K562 (cell line): ENCODE results near the gene PHC3. TPM values are rescaled to one million over a fixed set of nuclear protein-coding genes. Genes with fewer than 3 reads are reported as not detected.

Experiments used
- ATAC-seq: fragments of 200-7000 bp; cut with Tn5 transposase; 3 replicates; pipeline ENCODE4 v1.9.1; 2020; ENCODE audit warnings: moderate library complexity
- Bru-seq: library from RNA; stranded (reverse); fragments of 400-500 nt; gene quantifications from one replicate; lab custom pipeline; 2021; lab: Mats Ljungman, UMichigan
- BruChase-seq, 2 experiments: library from RNA; stranded (reverse); fragments of 400-500 nt; gene quantifications; one replicate each; lab custom pipeline; 2021; lab: Mats Ljungman, UMichigan
- BruUV-seq: library from RNA; stranded (reverse); fragments of 400-500 nt; replicated peaks from 2 replicates; lab custom pipeline; 2021; lab: Mats Ljungman, UMichigan
- CTCF ChIA-PET: fragments of 300-600 bp; formaldehyde crosslinking; extraction: SDS; loops from one replicate; lab custom pipeline; 2021; ENCODE audit warnings: low intra/inter-chr PET ratio; lab: Yijun Ruan, JAX
- POLR2A ChIA-PET: fragments of 300-600, 350-650 bp; sonication (Branson Sonifier 250); formaldehyde crosslinking; extraction: SDS; loops from one replicate; lab custom pipeline; 2021; ENCODE audit warnings: antibody characterized with exemption, inconsistent platforms; lab: Yijun Ruan, JAX
- DNase-seq, 4 experiments: peaks; one replicate each; pipeline versions ENCODE4 v3.0.0 to v3.0.0-alpha.2; 2011 to 2018; ENCODE audit warnings: low spot score in 3 of 4, mixed read lengths in 3 of 4; ENCODE audit errors: extremely low read depth in 1 of 4
- FAIRE-seq: peaks from 2 replicates; lab custom pipeline; 2011; peaks lifted over from hg19 to GRCh38; lab: Jason Lieb, UNC
- H2AFZ ChIP-seq: 2 replicates; pipeline ENCODE4 v1.6.0; 2011; ENCODE audit warnings: low read depth, low read length, control low read depth, inconsistent platforms
- H3K27ac ChIP-seq: fragments of 200-600 bp; 3 replicates; pipeline ENCODE4 v1.8.0; 2011; ENCODE audit warnings: low read depth, mild to moderate bottlenecking, control low read depth, inconsistent platforms, low read length, moderate library complexity, mixed read lengths; ENCODE audit errors: extremely low read depth
- H3K27me3 ChIP-seq, 2 experiments: fragments of 300-600 bp in 1 of 2; 2 replicates in 1 of 2; 3 replicates in 1 of 2; pipeline versions ENCODE4 v1.6.0 to v1.8.0; 2011; ENCODE audit warnings: inconsistent platforms in 2 of 2, low read length in 2 of 2, mild to moderate bottlenecking in 1 of 2, mixed read lengths in 1 of 2, moderate library complexity in 1 of 2; ENCODE audit not compliant: control insufficient read depth in 2 of 2, insufficient read depth in 2 of 2
- H3K36me3 ChIP-seq: fragments of 300-600 bp; 3 replicates; pipeline ENCODE4 v1.8.0; 2011; ENCODE audit warnings: mild to moderate bottlenecking, low read length, inconsistent platforms; ENCODE audit not compliant: control insufficient read depth, insufficient read depth
- H3K4me1 ChIP-seq, 2 experiments: fragments of 200-600 bp in 1 of 2; replicated peaks in 1 of 2; 2 replicates in 1 of 2; 3 replicates in 1 of 2; pipeline versions ENCODE4 v1.5.1 to v1.8.0; 2011; ENCODE audit warnings: inconsistent platforms in 2 of 2, low read length in 2 of 2, mild to moderate bottlenecking in 1 of 2, mixed read lengths in 1 of 2, moderate library complexity in 1 of 2; ENCODE audit not compliant: control insufficient read depth in 2 of 2, insufficient read depth in 2 of 2
- H3K4me2 ChIP-seq: 2 replicates; pipeline ENCODE4 v1.6.1; 2011; ENCODE audit warnings: low read length, control low read depth, inconsistent platforms, mixed read lengths; ENCODE audit not compliant: insufficient read depth
- H3K4me3 ChIP-seq: fragments of 200-600 bp; sonication (generic), shearing (Covaris generic); 2 replicates; pipeline ENCODE4 v1.5.1; 2016; ENCODE audit warnings: control low read depth, inconsistent platforms
- H3K79me2 ChIP-seq: fragments of 200-600 bp; 3 replicates; pipeline ENCODE4 v1.8.0; 2011; ENCODE audit warnings: low read length, inconsistent platforms; ENCODE audit not compliant: control insufficient read depth, insufficient read depth
- H3K9ac ChIP-seq, 2 experiments: 2 replicates each; pipeline versions ENCODE4 v1.6.0 to v1.6.1; 2011; ENCODE audit warnings: low read depth in 2 of 2, low read length in 2 of 2, control low read depth in 1 of 2, inconsistent platforms in 1 of 2, mild to moderate bottlenecking in 1 of 2, mixed read lengths in 1 of 2; ENCODE audit not compliant: insufficient read depth in 1 of 2
- H3K9me1 ChIP-seq: one replicate; pipeline ENCODE4 v1.6.0; 2011; ENCODE audit warnings: inconsistent platforms, mild to moderate bottlenecking, low read length, moderate library complexity; ENCODE audit not compliant: control insufficient read depth, insufficient read depth
- H3K9me3 ChIP-seq: replicated peaks from 2 replicates; pipeline ENCODE4 v1.5.1; 2011; ENCODE audit warnings: low read depth, low read length, inconsistent platforms; ENCODE audit not compliant: control insufficient read depth, insufficient read depth
- H4K20me1 ChIP-seq: replicated peaks from 2 replicates; pipeline ENCODE4 v1.6.1; 2011; ENCODE audit warnings: low read length, inconsistent platforms, mixed read lengths; ENCODE audit not compliant: control insufficient read depth, insufficient read depth
- BRD4 ChIP-seq: fragments of 200-600 bp; sonication (generic); IDR thresholded peaks from 2 replicates; pipeline ENCODE4 v1.6.1; 2017; ENCODE audit warnings: inconsistent platforms
- EP400 ChIP-seq: fragments of 450-650 bp; IDR thresholded peaks from 2 replicates; pipeline ENCODE4 v1.6.1; 2017; ENCODE audit warnings: antibody characterized with exemption, mild to moderate bottlenecking, moderate library complexity
- KDM4B ChIP-seq, 2 experiments: fragments of 450-650 bp in 1 of 2; sonication (generic) in 1 of 2; IDR thresholded peaks; 2 replicates each; pipeline ENCODE4 v1.6.1; 2016 to 2017; ENCODE audit warnings: borderline replicate concordance in 2 of 2, antibody characterized with exemption in 1 of 2, low read depth in 1 of 2, mild to moderate bottlenecking in 1 of 2
- NRF1 ChIP-seq, 2 experiments: fragments of 450-650 bp; IDR thresholded peaks in 1 of 2; conservative IDR thresholded peaks in 1 of 2; 2 replicates each; pipeline ENCODE4 v1.6.1; 2014; ENCODE audit warnings: mild to moderate bottlenecking in 2 of 2
- PHF20 ChIP-seq: fragments of 450-650 bp; IDR thresholded peaks from 2 replicates; pipeline ENCODE4 v1.6.1; 2018; ENCODE audit not compliant: partially characterized antibody
- PRMT5 ChIP-seq: sonication (generic); formaldehyde crosslinking; IDR thresholded peaks from 2 replicates; pipeline ENCODE4 v1.5.0; 2020; ENCODE audit warnings: missing genetic modification reagents
- RAD51 ChIP-seq: fragments of 450-650 bp; IDR thresholded peaks from 2 replicates; pipeline ENCODE4 v1.7.1; 2016; ENCODE audit warnings: low read depth, mild to moderate bottlenecking, borderline replicate concordance
- ZC3H8 ChIP-seq: fragments of 450-650 bp; IDR thresholded peaks from 2 replicates; pipeline ENCODE4 v1.6.1; 2017
- ZNF23 ChIP-seq: fragments of 250-450 bp; sonication (Bioruptor Pico); IDR thresholded peaks from 2 replicates; pipeline ENCODE4 v1.4.0; 2020; ENCODE audit warnings: mild to moderate bottlenecking
- ZNF408 ChIP-seq: fragments of 250-450 bp; sonication (Bioruptor Pico); IDR thresholded peaks from 2 replicates; pipeline ENCODE4 v1.4.0; 2020; ENCODE audit warnings: low read depth, mild to moderate bottlenecking, moderate library complexity
- WGBS: fragments of 100-300 bp; shearing (Covaris generic); methylation state at CpG from one replicate; pipeline ENCODE4 v1.1.6; 2016; ENCODE audit warnings: low coverage, mixed read lengths; ENCODE audit not compliant: insufficient coverage; ENCODE audit errors: missing lambda C conversion rate; 5-methylcytosine and 5-hydroxymethylcytosine counted together
- in situ Hi-C: fragments of 300-500 bp; cut with MboI; formaldehyde crosslinking; loops from 4 replicates; pipeline ENCODE4 v1.15.0; 2018; ENCODE audit warnings: inconsistent platforms, mixed read lengths
- intact Hi-C: fragments of 100-400 bp; cut with micrococcal nuclease; formaldehyde crosslinking; loops from 2 replicates; pipeline ENCODE4 v1.14.2; 2022
- long read RNA-seq, 3 experiments: library from polyadenylated mRNA in 2 of 3; library from RNA in 1 of 3; unstranded in 2 of 3; stranded (forward) in 1 of 3; transcript quantifications; one replicate each; pipeline ENCODE4 v2.0.0, GENCODE V29; 2019 to 2022
- polyA minus RNA-seq, 3 experiments: library from RNA; depleted of rRNA, polyadenylated mRNA; stranded (reverse); fragments of >200 nt; gene quantifications; 2 replicates each; pipeline ENCODE4 v1.2.3, GENCODE V29; 2011
- polyA plus RNA-seq, 8 experiments: library from polyadenylated mRNA; depleted of rRNA in 4 of 8; stranded (reverse) in 5 of 8; unstranded in 3 of 8; fragments of >200 nt; fragmentation: Nextera tagmentation in 2 of 8; fragmentation: Illumina TruSeq in 1 of 8; extraction: Ambion mirVana in 2 of 8; extraction: Trizol in 1 of 8; gene quantifications; 2 replicates each; pipeline versions ENCODE4 v1.2.1 to v1.2.3, GENCODE V29; 2011 to 2014; ENCODE audit warnings: inconsistent platforms in 1 of 8, missing spikeins in 1 of 8
- total RNA-seq, 7 experiments: library from RNA; depleted of rRNA in 6 of 7; stranded (reverse); fragments of >200 nt in 6 of 7; fragmentation: Illumina TruSeq in 2 of 7; extraction: Trizol in 2 of 7; gene quantifications; 2 replicates each; pipeline versions ENCODE4 v1.2.1 to v1.2.3, GENCODE V29; 2011 to 2021; ENCODE audit warnings: low replicate concordance in 1 of 7
- TF ChIP-seq, protein P1 (sequence below): sonication (generic); formaldehyde crosslinking; IDR thresholded peaks from 2 replicates; pipeline ENCODE4 v1.9.0; 2022; ENCODE audit warnings: mild to moderate bottlenecking, missing genetic modification reagents
- TF ChIP-seq, protein P2 (sequence below): fragments of 250-450 bp; sonication (Bioruptor Pico); IDR thresholded peaks from 2 replicates; pipeline ENCODE4 v1.4.0; 2020; ENCODE audit warnings: mild to moderate bottlenecking

Gene PHC3
- 118 and 146 TPM in 2 replicates for total RNA-seq (2011; cell fraction: chromatin; rRNA removed; ENCODE audit: low replicate concordance)
- 42.5 and 52.1 TPM in 2 replicates for total RNA-seq (2011; cell fraction: nucleolus; rRNA removed)
- total RNA-seq (2011; cell fraction: nucleoplasm; rRNA removed), result 59.0 and 129 TPM in 2 replicates
- 3.1 and 8.9 TPM in 2 replicates for total RNA-seq (2014; rRNA removed)
- total RNA-seq (2014; rRNA removed; fragmentation: Illumina TruSeq; extraction: Trizol), result 16.9 and 19.0 TPM in 2 replicates
- 14.9 and 15.1 TPM in 2 replicates for total RNA-seq (2015; rRNA removed; fragmentation: Illumina TruSeq; extraction: Trizol)
- 16.9 and 21.5 TPM in 2 replicates for total RNA-seq (2021)
- 21.6 and 32.1 TPM in 2 replicates for polyA plus RNA-seq (2011; rRNA removed)
- 25.8 and 29.4 TPM in 2 replicates for polyA plus RNA-seq (2011; cell fraction: cytosol; rRNA removed)
- 65.3 and 76.2 TPM in 2 replicates for polyA plus RNA-seq (2011; cell fraction: nucleus; rRNA removed)
- 9.0 and 22.6 TPM in 2 replicates for polyA plus RNA-seq (2012)
- 8.1 and 10.5 TPM in 2 replicates for polyA plus RNA-seq (2014; fragmentation: Illumina TruSeq; extraction: Trizol)
- 1 to 10 TPM; 4.6 to 6.0 TPM for polyA plus RNA-seq (2014; fragmentation: Nextera tagmentation; extraction: Ambion mirVana)
- 7.4 and 16.2 TPM in 2 replicates for polyA plus RNA-seq (2014; rRNA removed)
- 91.9 and 98.7 TPM in 2 replicates for polyA minus RNA-seq (2011; rRNA and poly(A)+ RNA removed)
- polyA minus RNA-seq (2011; cell fraction: cytosol; rRNA and poly(A)+ RNA removed), result 13.4 and 14.6 TPM in 2 replicates
- polyA minus RNA-seq (2011; cell fraction: nucleus; rRNA and poly(A)+ RNA removed), result 32.9 and 56.2 TPM in 2 replicates
- percentile 85 among the genes with signal in this experiment for Bru-seq, nascent RNA
- percentile 92 among the genes with signal in this experiment for BruChase-seq, experiment 1, labeled RNA remaining after a 2-hour chase
- BruChase-seq, experiment 2, labeled RNA remaining after a 6-hour chase, result percentile 93 among the genes with signal in this experiment
- long read RNA-seq, experiment 1, full-length matches to known transcripts, result 4 of 14 reads
- long read RNA-seq, experiment 1, partial matches to known transcripts, result 3 of 14 reads
- long read RNA-seq, experiment 1, other reads (novel, unspliced or antisense), result 7 of 14 reads
- long read RNA-seq, experiment 2, partial matches to known transcripts, result 0 of 2 reads
- long read RNA-seq, experiment 2, other reads (novel, unspliced or antisense), result 2 of 2 reads
- long read RNA-seq, experiment 3, result 0 reads

- H3K4me2 ChIP-seq, result peak within 1 kb of the TSS; percentile 89
- H3K9me1 ChIP-seq, result no peaks in the 10 kb centered on the region
- H3K4me3 ChIP-seq, result peak within 1 kb of the TSS; percentile 77
- CTCF ChIA-PET, result no interaction called here
- peaks cover 24% of the 10 kb centered on the region for H3K36me3 ChIP-seq
- H3K79me2 ChIP-seq, result peaks cover 38% of the 10 kb centered on the region
- peak within 1 kb of the TSS; percentile 91 for H3K27ac ChIP-seq
- intact Hi-C loops, result loop anchor here (2.0 to 10.0 kb wide), 3 partner anchors 42 to 634 kb away; partner anchors contain the start of genes PRKCI and SKIL
- H3K9ac ChIP-seq, result peak within 1 kb of the TSS; percentile 90 to 98
- peak within 1 kb of the TSS; percentile 98 for H2AFZ ChIP-seq
- DNase-seq, result peak; percentile 96 to 99 (median 98)
- no peaks in the 10 kb centered on the region for H4K20me1 ChIP-seq
- H3K4me1 ChIP-seq, result peaks cover 4 to 15% of the 10 kb centered on the region in 2 experiments; a peak in 3 of 5 replicates
- POLR2A ChIA-PET, result interaction anchor here (0.6 to 2.2 kb wide), 10 partner anchors 9 to 370 kb away, joined by 3 to 18 read pairs (median 4); no protein-coding TSS in a partner anchor
- under 1% methylated on average over 52 of the region's 71 CpGs for WGBS
- no peaks in the 10 kb centered on the region for H3K27me3 ChIP-seq
- FAIRE-seq, result peak; percentile 49
- BruUV-seq, result no TSS peak
- no peaks in the 10 kb centered on the region; the same call in 1 of the 2 replicates for H3K9me3 ChIP-seq
- peak; percentile 92 for ATAC-seq
- in situ Hi-C loops, result no loop called here
- TF ChIP-seq NRF1 (conservative IDR thresholded peaks at IDR 0.05 in 1 of 2, IDR thresholded peaks at IDR 0.05 in 1 of 2) (peak; percentile 97), KDM4B (IDR thresholded peaks at IDR 0.05; ENCODE audit: borderline replicate concordance in 2 of 2, low read depth in 1 of 2) (no peak), BRD4 (peak; percentile 77; the same call in 1 of the 2 replicates), PHF20 (peak; percentile 66), PRMT5 (no peak), EP400 (peak; percentile 76), ZC3H8 (no peak), ZNF408 (no peak), ZNF23 (CRISPR knock-in tag) (no peak), RAD51 (peak; percentile 96)
- TF ChIP-seq, protein P1, sequence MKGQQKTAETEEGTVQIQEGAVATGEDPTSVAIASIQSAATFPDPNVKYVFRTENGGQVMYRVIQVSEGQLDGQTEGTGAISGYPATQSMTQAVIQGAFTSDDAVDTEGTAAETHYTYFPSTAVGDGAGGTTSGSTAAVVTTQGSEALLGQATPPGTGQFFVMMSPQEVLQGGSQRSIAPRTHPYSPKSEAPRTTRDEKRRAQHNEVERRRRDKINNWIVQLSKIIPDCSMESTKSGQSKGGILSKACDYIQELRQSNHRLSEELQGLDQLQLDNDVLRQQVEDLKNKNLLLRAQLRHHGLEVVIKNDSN (CRISPR knock-in tag), result peak; percentile 97
- TF ChIP-seq, protein P2, sequence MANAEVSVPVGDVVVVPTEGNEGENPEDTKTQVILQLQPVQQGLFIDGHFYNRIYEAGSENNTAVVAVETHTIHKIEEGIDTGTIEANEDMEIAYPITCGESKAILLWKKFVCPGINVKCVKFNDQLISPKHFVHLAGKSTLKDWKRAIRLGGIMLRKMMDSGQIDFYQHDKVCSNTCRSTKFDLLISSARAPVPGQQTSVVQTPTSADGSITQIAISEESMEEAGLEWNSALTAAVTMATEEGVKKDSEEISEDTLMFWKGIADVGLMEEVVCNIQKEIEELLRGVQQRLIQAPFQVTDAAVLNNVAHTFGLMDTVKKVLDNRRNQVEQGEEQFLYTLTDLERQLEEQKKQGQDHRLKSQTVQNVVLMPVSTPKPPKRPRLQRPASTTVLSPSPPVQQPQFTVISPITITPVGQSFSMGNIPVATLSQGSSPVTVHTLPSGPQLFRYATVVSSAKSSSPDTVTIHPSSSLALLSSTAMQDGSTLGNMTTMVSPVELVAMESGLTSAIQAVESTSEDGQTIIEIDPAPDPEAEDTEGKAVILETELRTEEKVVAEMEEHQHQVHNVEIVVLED (CRISPR knock-in tag), result no peak
These were observed at the start of gene PHC3 for GRCh38 chr3:170180908-170181885. Gene PHC3, minus strand, starts transcription at chr3:170181733. Its CDS starts 18 bp downstream, at chr3:170181715.
